Measurements from ENCODE around the gene KLHDC10.
"Not testable (repeated sequence)": the region's sequence is repeated elsewhere in the genome, so short reads cannot be mapped to it uniquely, and the experiment has no call there.

Gene KLHDC10

DNA sequence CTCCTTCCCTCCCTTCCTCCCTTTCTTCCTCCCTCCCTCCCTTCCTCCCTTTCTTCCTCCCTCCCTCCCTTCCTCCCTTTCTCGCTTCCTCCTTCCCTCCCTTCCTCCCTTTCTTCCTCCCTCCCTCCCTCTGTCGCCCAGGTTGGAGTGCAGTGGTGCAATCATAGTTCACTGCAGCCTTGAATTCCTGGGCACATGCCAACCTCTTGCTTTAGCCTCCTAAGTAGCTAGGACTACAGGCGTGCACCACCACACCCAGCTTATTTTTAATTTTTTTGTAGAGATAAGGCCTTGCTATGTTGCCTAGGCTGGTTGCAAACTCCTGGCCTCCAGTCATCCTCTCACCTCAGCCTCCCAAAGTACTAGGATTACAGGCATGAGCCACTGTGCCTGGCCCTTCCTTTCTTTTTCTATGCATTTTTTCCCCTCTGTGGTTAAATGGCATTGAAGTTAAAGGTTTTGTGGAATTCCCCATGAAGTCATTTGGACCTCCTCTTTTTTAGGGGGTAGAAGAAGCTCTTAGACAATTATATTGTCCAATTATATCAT lies 9.6 kb downstream of the KLHDC10 start:
- no peak for DNase-seq (ENCODE audit: low spot score)

DNA sequence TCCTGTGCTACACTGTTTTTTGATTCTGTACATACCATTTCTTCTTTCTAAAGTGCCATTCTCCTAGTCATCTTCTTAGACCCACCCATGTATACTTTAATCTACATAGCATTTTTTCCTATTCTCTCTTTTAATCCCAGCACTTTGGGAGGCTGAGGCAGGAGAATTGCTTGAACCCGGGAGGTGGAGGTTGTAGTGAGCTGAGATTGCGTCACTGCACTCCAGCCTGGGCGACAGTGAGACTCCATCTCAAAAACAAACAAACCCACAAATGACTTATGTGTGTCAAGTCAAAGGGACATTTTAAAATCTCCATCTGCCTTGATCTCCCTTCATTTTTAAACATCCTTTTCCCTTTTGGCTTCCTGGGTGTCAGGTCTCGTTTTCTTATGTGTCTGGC lies 13.2 kb downstream of the KLHDC10 start:
- DNase-seq (ENCODE audit: low spot score) = not testable (repeated sequence)

DNA sequence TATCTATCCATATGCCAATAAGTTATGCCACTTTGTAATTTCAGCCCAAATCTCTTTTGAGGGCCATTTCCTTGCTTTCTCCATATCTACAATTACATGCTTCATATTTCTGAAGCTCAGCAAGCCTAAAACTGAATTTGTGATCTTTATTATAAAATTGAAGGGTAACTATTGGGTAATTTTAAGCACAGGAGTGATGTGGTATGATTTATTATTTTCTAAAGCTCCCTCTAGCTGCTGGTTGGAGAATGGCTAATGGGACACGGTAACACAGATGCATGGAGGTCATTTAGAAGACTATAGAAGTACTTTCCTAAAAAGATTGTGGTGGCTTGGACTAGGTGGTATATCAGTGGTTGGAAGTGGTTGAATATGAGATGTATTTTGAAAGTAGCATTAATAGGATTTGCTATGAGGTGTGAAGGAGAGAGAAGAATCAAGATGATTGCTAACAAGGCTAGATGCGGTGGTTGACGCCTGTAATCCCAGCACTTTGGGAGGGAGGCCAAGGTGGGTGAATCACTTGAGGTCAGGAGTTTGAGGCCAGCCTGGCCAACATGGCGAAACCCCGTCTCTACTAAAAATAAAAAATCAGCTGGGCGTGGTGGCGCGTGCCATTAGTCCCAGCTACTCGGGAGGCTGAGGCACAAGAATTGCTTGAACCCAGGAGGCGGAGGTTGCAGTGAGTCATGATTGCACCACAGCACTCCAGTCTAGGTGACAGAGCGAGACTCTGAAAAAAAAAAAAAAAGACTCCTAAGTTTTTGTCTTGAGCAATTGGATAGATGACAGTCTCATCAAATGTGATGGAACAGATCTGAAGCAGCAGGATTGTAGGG lies 13.9 kb downstream of the KLHDC10 start:
- no peak for DNase-seq (ENCODE audit: low spot score)

GRCh38 chr7:130085235-130085634 lies 14.9 kb downstream of the KLHDC10 start:
- not testable (repeated sequence) for DNase-seq (ENCODE audit: low spot score)

GRCh38 chr7:130086938-130087337 lies 16.6 kb downstream of the KLHDC10 start:
- DNase-seq (ENCODE audit: low spot score) = no peak

- DNase-seq (ENCODE audit: low spot score) = no peak
These were observed 17.0 kb downstream of the KLHDC10 start for GRCh38 chr7:130087364-130087763.

DNA sequence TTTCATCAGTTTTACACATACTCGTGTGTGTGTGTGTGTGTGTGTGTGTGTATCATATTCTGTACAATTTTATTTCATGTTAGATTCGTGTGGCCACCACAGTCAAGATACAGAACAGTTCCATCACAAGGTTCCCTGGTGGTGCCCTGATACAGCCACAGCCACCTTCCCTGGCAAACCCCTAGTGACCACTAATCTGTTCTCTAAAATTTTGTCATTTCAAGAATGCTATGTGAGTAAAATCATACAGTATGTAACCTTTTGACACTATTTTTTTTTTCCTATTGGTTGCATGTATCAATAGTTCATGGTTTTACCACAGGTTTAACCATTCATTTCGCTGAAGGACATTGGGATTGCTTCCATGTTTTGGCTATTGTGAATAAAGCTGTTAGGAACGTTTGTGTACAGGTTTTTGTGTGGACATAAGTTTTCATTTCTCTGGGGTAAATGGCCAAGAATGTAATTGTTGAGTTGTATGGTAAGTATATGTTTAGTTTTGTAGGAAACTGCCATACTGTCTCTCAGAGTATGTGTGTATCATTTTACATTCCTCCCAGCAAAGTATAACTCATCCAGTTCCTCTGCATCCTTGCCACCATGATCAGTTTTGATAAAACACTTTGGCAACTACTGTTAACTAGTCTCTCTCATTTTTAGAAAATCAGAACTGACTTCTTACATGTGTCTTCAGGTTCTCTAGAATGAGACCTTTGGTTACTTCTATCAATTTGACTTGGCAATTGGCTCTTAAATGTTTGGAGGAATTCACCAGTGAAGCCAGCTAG lies 20.6 kb downstream of the KLHDC10 start:
- DNase-seq (ENCODE audit: low spot score) = no peak

DNA sequence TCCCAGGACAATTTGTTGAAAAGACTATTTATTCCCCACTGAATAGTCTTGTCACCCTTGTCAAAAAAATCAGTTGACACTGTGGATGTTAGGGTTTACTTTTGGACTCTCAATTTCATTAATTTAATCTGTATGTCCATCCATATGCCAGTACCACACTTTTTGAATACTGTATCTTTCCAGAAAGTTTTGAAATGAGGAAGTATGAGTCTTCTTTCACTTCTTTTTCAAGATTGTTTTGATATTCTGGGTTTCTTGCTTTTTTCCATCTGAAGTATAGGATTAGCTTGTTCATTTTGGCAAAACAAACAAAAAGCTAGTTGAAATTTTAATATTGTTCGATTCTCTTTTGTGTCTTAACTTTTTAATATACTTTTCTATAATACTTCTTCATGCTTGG lies 21.7 kb downstream of the KLHDC10 start:
- DNase-seq (ENCODE audit: low spot score) = no peak

DNA sequence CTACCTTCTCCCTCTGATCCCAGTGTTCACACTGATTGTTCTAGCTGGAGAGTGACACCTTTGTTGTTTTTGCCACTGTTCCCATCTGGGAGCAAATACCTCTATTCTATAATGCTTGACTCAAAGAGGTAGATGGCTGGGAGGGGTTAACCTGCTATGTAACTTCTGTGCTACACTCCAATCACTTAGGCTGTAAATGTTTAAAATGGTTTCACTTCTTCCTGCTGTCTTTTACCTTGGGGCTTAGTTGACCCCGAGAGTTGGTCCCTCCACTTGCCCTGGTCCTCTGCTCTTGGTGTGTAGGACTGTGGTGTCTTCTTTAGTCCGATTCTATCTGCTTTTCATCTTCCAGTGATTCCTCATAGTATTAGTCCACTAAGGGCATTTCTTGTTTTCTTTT lies 22.3 kb downstream of the KLHDC10 start:
- no peak for DNase-seq (ENCODE audit: low spot score)

GRCh38 chr7:130095812-130096211 lies 25.5 kb downstream of the KLHDC10 start:
- no peak for DNase-seq (ENCODE audit: low spot score)

- no peak for DNase-seq (ENCODE audit: low spot score)
These were observed 26.0 kb downstream of the KLHDC10 start for GRCh38 chr7:130096243-130096827.

DNA sequence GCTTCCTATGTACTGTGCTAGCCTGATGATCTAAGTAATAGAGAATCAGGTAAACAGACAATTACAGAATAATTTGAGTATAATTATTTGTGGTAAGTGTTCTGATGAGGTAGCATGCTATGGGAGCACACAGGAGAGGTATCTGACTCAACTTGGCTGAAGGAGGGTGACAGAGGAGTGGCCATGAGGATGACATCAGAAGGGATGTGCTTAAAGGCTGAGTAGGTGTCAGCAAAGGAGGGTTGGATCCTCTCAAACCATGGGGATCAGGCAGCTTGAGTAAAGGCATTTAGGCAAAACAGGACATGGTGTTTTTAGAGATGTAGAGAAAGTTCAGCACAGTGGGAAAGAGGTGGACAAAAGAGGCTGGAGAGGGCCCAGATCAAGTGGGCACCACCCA lies 29.0 kb downstream of the KLHDC10 start:
- DNase-seq (ENCODE audit: low spot score) = no peak

- DNase-seq (ENCODE audit: low spot score) = no peak
These were observed 32.3 kb downstream of the KLHDC10 start for GRCh38 chr7:130102588-130102987.

DNA sequence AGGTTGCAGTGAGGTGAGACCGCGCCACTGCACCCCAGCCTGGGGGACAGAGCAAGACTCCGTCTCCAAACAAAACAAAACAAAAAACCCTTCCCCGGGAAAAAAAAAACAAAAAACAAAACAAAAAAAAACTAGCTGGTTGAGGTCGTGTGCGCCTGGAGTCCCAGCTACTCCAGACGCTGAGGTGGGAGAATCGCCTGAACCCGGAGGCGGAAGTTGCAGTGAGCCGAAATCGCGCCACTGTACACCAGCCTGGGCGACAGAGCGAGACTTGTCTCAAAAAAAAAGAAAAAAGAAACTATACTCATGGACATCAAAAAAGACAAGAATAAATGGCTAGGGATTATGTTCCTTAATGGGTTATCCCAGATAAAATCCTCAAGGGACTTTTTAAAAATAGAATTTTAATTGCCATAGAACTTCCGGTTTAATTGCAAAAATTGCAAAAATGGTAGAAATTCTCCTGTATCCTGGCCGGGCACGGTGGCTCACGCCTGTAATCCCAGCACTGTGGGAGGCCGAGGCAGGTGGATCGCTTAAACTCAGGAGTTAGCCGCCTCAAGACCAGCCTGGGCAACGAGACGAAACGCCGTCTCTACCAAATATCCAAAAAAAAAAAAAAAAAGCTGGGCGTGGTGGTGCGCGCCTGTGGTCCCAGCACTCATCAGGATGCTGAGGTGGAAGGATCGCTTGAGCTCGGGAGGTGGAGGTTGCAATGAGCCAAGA lies 37.8 kb downstream of the KLHDC10 start:
- no peak for DNase-seq (ENCODE audit: low spot score)

DNA sequence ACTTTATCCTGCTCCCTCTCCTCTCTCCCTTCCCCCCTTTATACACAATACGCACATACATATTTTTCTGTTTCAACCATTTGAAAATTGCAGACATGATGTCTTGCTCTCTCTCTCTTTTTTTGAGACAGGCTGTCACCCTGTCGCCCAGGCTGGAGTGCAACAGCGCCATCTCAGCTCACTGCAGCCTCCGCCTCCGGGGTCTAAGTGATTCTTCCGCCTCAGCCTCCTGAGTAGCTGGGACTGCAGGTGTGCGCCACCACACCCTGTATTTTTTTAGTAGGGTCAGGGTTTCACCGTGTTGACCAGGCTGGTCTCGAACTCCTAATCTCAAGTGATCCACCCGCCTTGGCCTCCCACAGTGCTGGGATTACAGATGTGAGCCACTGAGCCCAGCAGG lies 38.5 kb downstream of the KLHDC10 start:
- DNase-seq (ENCODE audit: low spot score) = no peak

GRCh38 chr7:130112093-130112492 lies 41.8 kb downstream of the KLHDC10 start:
- no peak for DNase-seq (ENCODE audit: low spot score)

DNA sequence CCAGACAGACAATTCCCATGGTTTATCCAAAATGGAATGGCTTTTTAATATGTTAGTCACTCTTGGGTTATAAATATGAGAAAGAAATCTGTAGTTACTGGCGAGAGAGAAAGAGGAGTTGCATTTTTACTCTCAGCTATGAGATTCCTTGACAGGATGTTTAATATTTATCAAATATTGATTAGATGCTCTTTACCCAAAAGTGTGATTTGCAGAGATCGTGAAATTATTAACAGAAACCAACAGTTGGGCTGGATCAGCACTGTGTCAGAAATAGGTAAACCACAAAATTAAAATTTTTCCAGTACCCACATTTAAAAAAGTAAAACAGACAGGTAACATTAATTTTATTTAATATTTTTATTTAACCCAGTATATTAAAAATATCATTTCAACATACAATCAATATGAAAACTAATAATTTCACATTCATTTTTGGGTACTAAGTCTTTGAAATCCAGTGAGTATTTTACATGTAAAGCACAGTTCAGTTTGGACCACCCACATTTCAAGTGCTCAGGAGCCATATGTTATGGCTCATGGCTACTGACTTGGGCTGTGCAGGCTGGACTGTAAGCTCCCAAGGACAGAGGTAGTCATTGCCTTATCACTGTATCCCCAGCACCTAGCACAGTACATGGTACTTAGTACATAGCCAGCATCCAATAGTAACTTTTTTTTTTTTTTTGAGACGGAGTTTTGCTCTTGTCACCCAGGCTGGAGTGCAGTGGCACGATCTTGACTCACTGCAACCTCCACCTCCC lies 42.5 kb downstream of the KLHDC10 start:
- no peak for DNase-seq (ENCODE audit: low spot score)

DNA sequence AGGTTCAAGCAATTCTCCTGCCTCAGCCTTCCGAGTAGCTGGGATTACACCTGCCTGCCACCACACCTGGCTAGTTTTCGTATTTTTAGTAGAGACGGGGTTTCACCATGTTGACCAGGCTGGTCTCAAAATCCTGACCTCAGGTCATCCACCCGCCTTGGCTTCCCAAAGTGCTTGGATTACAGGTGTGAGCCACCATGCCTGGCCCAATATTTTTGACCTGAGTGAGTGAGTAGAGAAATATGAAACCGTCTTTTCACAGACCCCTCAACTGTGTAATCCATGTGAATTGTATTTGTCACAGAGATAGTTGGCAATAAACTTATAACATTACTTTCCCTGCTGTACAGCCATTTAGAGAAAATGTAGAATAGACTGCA lies 43.1 kb downstream of the KLHDC10 start:
- not testable (repeated sequence) for DNase-seq (ENCODE audit: low spot score)

- DNase-seq (ENCODE audit: low spot score) = no peak
These were observed 43.6 kb downstream of the KLHDC10 start for GRCh38 chr7:130113887-130114286.

DNA sequence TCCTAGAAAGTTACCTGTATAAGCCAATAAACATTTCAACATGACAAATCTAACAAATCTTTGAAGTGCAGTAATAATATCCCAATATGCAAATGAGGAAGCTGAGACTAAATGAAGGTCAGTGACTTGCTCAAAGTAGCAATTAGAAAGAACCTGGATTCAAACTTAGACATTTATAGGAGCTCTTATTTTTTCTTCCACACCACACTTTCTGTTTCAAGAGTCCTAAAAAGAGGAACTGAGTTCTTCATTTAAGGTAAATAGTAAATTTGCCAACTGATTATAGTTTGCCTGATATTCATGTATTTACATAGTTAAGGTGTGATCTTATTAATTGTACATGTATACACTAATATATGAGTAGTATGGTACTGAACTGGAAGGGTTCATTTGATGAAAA lies 44.0 kb downstream of the KLHDC10 start:
- no peak for DNase-seq (ENCODE audit: low spot score)

DNA sequence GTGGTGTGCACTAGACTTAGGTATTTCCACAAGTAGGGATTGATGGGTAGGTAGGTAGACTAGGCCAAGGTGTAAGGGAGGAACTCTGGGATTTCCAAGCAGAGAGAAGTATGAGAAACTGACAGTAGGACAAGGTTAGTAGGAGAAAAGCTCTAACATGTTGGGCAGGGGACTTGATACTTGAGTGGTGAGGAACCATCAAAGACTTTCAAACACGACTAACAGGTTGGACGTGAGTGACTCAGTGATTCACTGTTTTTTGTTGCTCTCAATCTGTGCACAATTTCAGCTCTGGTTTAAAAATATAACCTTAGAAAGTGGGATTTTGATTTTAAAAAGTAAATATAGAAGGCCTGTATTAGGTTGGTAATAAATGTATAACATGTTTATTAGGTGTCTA lies 44.4 kb downstream of the KLHDC10 start:
- DNase-seq (ENCODE audit: low spot score) = no peak

Data from ecto neural progenitor cell (in vitro differentiated cells).